DMS153 (cell line): Measurements from ENCODE around the gene CACHD1.
"Not testable (repeated sequence)": the region's sequence is repeated elsewhere in the genome, so short reads cannot be mapped to it uniquely, and the experiment has no call there.

Experiments used
- DNase-seq: peaks from one replicate; lab custom pipeline; 2025; lab: John Stamatoyannopoulos, UW

The CACHD1 gene

GRCh38 chr1:64497088-64497883 is 27.4 kb downstream of the CACHD1 start:
- no peak for DNase-seq

GRCh38 chr1:64498325-64498724 is 28.4 kb downstream of the CACHD1 start:
- no peak for DNase-seq

GRCh38 chr1:64499011-64499410 is 29.1 kb downstream of the CACHD1 start:
- no peak for DNase-seq

GRCh38 chr1:64499966-64500365 is 30.0 kb downstream of the CACHD1 start:
- DNase-seq, result no peak

- DNase-seq, result no peak
Observed at GRCh38 chr1:64502083-64502482, 32.2 kb downstream of the CACHD1 start.

- DNase-seq, result no peak
Observed at GRCh38 chr1:64502931-64503330, 33.0 kb downstream of the CACHD1 start.

- DNase-seq, result no peak
Observed at GRCh38 chr1:64505232-64505943, 35.5 kb downstream of the CACHD1 start.

- peak; percentile 90 for DNase-seq
Observed at GRCh38 chr1:64505944-64506655, 36.2 kb downstream of the CACHD1 start.

- DNase-seq, result no peak
Observed at GRCh38 chr1:64508629-64509028, 38.7 kb downstream of the CACHD1 start.

GRCh38 chr1:64511044-64511443 is 41.1 kb downstream of the CACHD1 start:
- DNase-seq, result no peak

GRCh38 chr1:64512206-64512605 is 42.3 kb downstream of the CACHD1 start:
- DNase-seq, result not testable (repeated sequence)

- no peak for DNase-seq
Observed at GRCh38 chr1:64513545-64513944, 43.6 kb downstream of the CACHD1 start.

GRCh38 chr1:64514197-64514765 is 44.4 kb downstream of the CACHD1 start:
- no peak for DNase-seq

GRCh38 chr1:64515427-64515826 is 45.5 kb downstream of the CACHD1 start:
- no peak for DNase-seq

- DNase-seq, result no peak
Observed at GRCh38 chr1:64516301-64516700, 46.4 kb downstream of the CACHD1 start.

- no peak for DNase-seq
Observed at GRCh38 chr1:64516803-64517568, 47.1 kb downstream of the CACHD1 start.

- DNase-seq, result no peak
Observed at GRCh38 chr1:64517640-64518039, 47.7 kb downstream of the CACHD1 start.

- no peak for DNase-seq
Observed at GRCh38 chr1:64518692-64519481, 49.0 kb downstream of the CACHD1 start.

- no peak for DNase-seq
Observed at GRCh38 chr1:64519901-64520300, 50.0 kb downstream of the CACHD1 start.

- no peak for DNase-seq
Observed at GRCh38 chr1:64522740-64523139, 52.8 kb downstream of the CACHD1 start.
